CD14-positive monocyte (primary cell): ENCODE data around the gene GPC6. TPM values are rescaled to one million over a fixed set of nuclear protein-coding genes. Genes with fewer than 3 reads are reported as not detected.

Source experiments
- DNase-seq, 3 donors: peaks; one replicate each; pipeline ENCODE4 v3.0.0-alpha.2; 2011 to 2022
- H2AFZ ChIP-seq: 2 replicates; pipeline ENCODE4 v1.6.0; 2012; ENCODE audit warnings: mild to moderate bottlenecking, low read depth, low read length, inconsistent platforms; ENCODE audit not compliant: insufficient read depth, poor library complexity, severe bottlenecking
- H3K27ac ChIP-seq, 2 donors: 1 replicate in 1 of 2; 2 replicates in 1 of 2; pipeline ENCODE4 v1.5.1; 2012 to 2013; ENCODE audit warnings: low read length in 2 of 2, control low read depth in 1 of 2, inconsistent platforms in 1 of 2, low read depth in 1 of 2, mild to moderate bottlenecking in 1 of 2
- H3K27me3 ChIP-seq, 2 donors: one replicate each; pipeline versions ENCODE4 v1.6.0 to v1.6.1; 2011 to 2013; ENCODE audit warnings: low read length in 2 of 2; ENCODE audit not compliant: control insufficient read depth in 2 of 2, insufficient read depth in 2 of 2
- H3K36me3 ChIP-seq, 2 donors: replicated peaks in 1 of 2; 1 replicate in 1 of 2; 2 replicates in 1 of 2; pipeline versions ENCODE4 v1.5.1 to v1.6.1; 2012 to 2013; ENCODE audit warnings: low read length in 2 of 2, control low read depth in 1 of 2, inconsistent platforms in 1 of 2, mild to moderate bottlenecking in 1 of 2; ENCODE audit not compliant: insufficient read depth in 2 of 2, control insufficient read depth in 1 of 2
- H3K4me1 ChIP-seq, 2 donors: 1 replicate in 1 of 2; 2 replicates in 1 of 2; pipeline versions ENCODE4 v1.5.1 to v1.6.1; 2012 to 2013; ENCODE audit warnings: low read length in 2 of 2, control low read depth in 1 of 2, inconsistent platforms in 1 of 2, mild to moderate bottlenecking in 1 of 2, moderate library complexity in 1 of 2; ENCODE audit not compliant: insufficient read depth in 2 of 2, control insufficient read depth in 1 of 2
- H3K4me2 ChIP-seq: replicated peaks from 2 replicates; pipeline ENCODE3; 2012; ENCODE audit warnings: low read length, moderate library complexity, mild to moderate bottlenecking; ENCODE audit not compliant: poor library complexity, severe bottlenecking; ENCODE audit errors: extremely low read depth
- H3K4me3 ChIP-seq, 3 experiments: fragments of 200-600 bp in 1 of 3; sonication (generic) in 1 of 3; replicated peaks in 1 of 3; 1 replicate in 2 of 3; 2 replicates in 1 of 3; pipeline ENCODE4 v1.5.1; 2011 to 2013; ENCODE audit warnings: low read length in 3 of 3, mild to moderate bottlenecking in 3 of 3, control low read depth in 2 of 3, low read depth in 2 of 3, inconsistent platforms in 1 of 3, moderate library complexity in 1 of 3
- H3K79me2 ChIP-seq: 2 replicates; pipeline ENCODE4 v1.6.0; 2012; ENCODE audit warnings: mild to moderate bottlenecking, control low read depth, inconsistent platforms, low read length, moderate library complexity; ENCODE audit not compliant: insufficient read depth
- H3K9ac ChIP-seq: 2 replicates; pipeline ENCODE4 v1.6.0; 2017; ENCODE audit warnings: low read length, mild to moderate bottlenecking; ENCODE audit not compliant: insufficient read depth, poor library complexity, severe bottlenecking
- H3K9me3 ChIP-seq, 2 donors: replicated peaks in 1 of 2; 1 replicate in 1 of 2; 2 replicates in 1 of 2; pipeline versions ENCODE4 v1.5.1 to v1.6.1; 2012 to 2013; ENCODE audit warnings: low read length in 2 of 2, control low read depth in 1 of 2; ENCODE audit not compliant: control insufficient read depth in 1 of 2, insufficient read depth in 1 of 2
- H4K20me1 ChIP-seq: 2 replicates; pipeline ENCODE4 v1.6.0; 2012; ENCODE audit warnings: mild to moderate bottlenecking, low read length, control low read depth, moderate library complexity; ENCODE audit not compliant: insufficient read depth
- H3K27ac Mint-ChIP-seq, 7 donors: one replicate each; pipeline ENCODE4 v1.8.0; 2020; ENCODE audit warnings: mild to moderate bottlenecking in 7 of 7, mixed read lengths in 7 of 7, moderate library complexity in 6 of 7, inconsistent platforms in 2 of 7
- H3K27me3 Mint-ChIP-seq, 3 donors: one replicate each; pipeline ENCODE4 v1.8.0; 2021 to 2022; ENCODE audit warnings: low read depth in 3 of 3, mild to moderate bottlenecking in 3 of 3, mixed read lengths in 3 of 3, moderate library complexity in 3 of 3, inconsistent platforms in 1 of 3
- H3K36me3 Mint-ChIP-seq, 2 donors: one replicate each; pipeline ENCODE4 v1.8.0; 2020; ENCODE audit warnings: mixed read lengths in 2 of 2, inconsistent platforms in 1 of 2, mild to moderate bottlenecking in 1 of 2
- H3K4me1 Mint-ChIP-seq: one replicate; pipeline ENCODE4 v1.8.0; 2020; ENCODE audit warnings: mild to moderate bottlenecking, mixed read lengths
- H3K4me3 Mint-ChIP-seq, 2 donors: one replicate each; pipeline ENCODE4 v1.8.0; 2020; ENCODE audit warnings: mild to moderate bottlenecking in 2 of 2, mixed read lengths in 2 of 2, moderate library complexity in 1 of 2
- H3K9me3 Mint-ChIP-seq, 7 donors: one replicate each; pipeline ENCODE4 v1.8.0; 2020 to 2022; ENCODE audit warnings: mixed read lengths in 7 of 7, mild to moderate bottlenecking in 6 of 7, moderate library complexity in 6 of 7, inconsistent platforms in 2 of 7
- WGBS: methylation state at CpG from one replicate; pipeline ENCODE4 v1.1.5; 2013; ENCODE audit warnings: missing lambda C conversion rate; ENCODE audit not compliant: insufficient coverage; 5-methylcytosine and 5-hydroxymethylcytosine counted together
- intact Hi-C, 2 donors: fragments of 100-400 bp; cut with micrococcal nuclease; formaldehyde crosslinking; loops; one replicate each; pipeline versions ENCODE4 v1.15.0 to v1.15.1; 2023
- polyA plus RNA-seq, 3 donors: library from polyadenylated mRNA; depleted of rRNA in 1 of 3; unstranded in 2 of 3; stranded (reverse) in 1 of 3; fragments of 300-500 nt in 2 of 3; fragments of >200 nt in 1 of 3; fragmentation: Illumina TruSeq in 2 of 3; gene quantifications; 1 replicate in 2 of 3; 2 replicates in 1 of 3; pipeline ENCODE4 v1.2.3, GENCODE V29; 2012 to 2021
- TF ChIP-seq, protein P1 (sequence below): fragments of 200-600 bp; IDR thresholded peaks from one replicate; pipeline ENCODE4 v1.8.0; 2022; ENCODE audit warnings: antibody characterized with exemption, mild to moderate bottlenecking

GPC6 gene
- polyA plus RNA-seq, 3 donors: not detected

DNA sequence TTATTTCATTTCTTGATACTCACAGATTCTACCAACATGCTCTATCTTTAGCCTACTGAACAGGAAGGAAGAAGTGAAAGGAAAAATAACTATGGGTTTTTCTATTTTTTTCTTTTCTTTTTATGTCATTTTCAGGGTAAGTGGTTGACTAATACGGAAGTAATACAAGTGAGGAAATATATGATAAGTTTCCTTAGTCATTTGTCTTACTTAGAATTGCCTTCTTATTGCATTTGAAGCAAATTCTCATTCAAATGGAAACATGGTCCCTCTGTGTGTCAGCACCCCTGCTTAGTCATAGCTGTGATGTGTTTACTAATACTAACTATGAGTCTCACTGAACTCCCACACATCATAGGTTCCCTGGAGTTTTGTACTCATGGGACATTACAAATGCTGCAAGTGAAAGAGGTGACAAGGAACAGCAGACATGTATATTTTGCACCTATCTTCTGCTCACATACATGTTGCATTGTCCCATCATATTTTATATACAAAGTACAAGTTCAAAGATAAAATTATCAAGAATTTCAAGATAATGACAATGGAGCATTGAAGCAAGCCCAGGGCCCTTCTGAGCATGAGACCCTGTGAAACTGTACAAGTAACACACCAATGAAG lies 1192.8 kb downstream of the GPC6 start:
- H3K36me3 Mint-ChIP-seq: no peaks in the 10 kb centered on the region
- H3K4me3 Mint-ChIP-seq: no peak overlapping the region
- H3K9ac ChIP-seq: no peak overlapping the region
- no peaks in the 10 kb centered on the region for H3K79me2 ChIP-seq
- no peak overlapping the region for H3K4me2 ChIP-seq
- H3K9me3 Mint-ChIP-seq: peaks cover 7 to 36% (median 21%) of the 10 kb centered on the region in 7 donors
- TF ChIP-seq, protein P1, sequence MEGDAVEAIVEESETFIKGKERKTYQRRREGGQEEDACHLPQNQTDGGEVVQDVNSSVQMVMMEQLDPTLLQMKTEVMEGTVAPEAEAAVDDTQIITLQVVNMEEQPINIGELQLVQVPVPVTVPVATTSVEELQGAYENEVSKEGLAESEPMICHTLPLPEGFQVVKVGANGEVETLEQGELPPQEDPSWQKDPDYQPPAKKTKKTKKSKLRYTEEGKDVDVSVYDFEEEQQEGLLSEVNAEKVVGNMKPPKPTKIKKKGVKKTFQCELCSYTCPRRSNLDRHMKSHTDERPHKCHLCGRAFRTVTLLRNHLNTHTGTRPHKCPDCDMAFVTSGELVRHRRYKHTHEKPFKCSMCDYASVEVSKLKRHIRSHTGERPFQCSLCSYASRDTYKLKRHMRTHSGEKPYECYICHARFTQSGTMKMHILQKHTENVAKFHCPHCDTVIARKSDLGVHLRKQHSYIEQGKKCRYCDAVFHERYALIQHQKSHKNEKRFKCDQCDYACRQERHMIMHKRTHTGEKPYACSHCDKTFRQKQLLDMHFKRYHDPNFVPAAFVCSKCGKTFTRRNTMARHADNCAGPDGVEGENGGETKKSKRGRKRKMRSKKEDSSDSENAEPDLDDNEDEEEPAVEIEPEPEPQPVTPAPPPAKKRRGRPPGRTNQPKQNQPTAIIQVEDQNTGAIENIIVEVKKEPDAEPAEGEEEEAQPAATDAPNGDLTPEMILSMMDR: no peak
- H3K36me3 ChIP-seq: no peaks in the 10 kb centered on the region
- peaks cover 9 to 17% of the 10 kb centered on the region in 2 donors for H3K27me3 ChIP-seq
- intact Hi-C loops: no loop called here
- H3K4me1 ChIP-seq: peaks cover 9 to 17% of the 10 kb centered on the region in 2 donors
- peak; percentile 35 to 72 (median 42) for DNase-seq
- H3K4me1 Mint-ChIP-seq: peaks cover 16% of the 10 kb centered on the region
- no peak overlapping the region for H2AFZ ChIP-seq
- H4K20me1 ChIP-seq: no peaks in the 10 kb centered on the region
- WGBS: no CpG with 5 or more reads among the region's 1 CpG
- peak overlapping the region in 1 of 3 experiments; percentile 9 for H3K4me3 ChIP-seq
- peaks cover 6 to 16% of the 10 kb centered on the region in 2 donors for H3K9me3 ChIP-seq
- peaks cover 11 to 20% (median 18%) of the 10 kb centered on the region in 3 donors for H3K27me3 Mint-ChIP-seq
- peak overlapping the region in 1 of 7 donors; percentile 19 for H3K27ac Mint-ChIP-seq
- no peak overlapping the region for H3K27ac ChIP-seq

DNA sequence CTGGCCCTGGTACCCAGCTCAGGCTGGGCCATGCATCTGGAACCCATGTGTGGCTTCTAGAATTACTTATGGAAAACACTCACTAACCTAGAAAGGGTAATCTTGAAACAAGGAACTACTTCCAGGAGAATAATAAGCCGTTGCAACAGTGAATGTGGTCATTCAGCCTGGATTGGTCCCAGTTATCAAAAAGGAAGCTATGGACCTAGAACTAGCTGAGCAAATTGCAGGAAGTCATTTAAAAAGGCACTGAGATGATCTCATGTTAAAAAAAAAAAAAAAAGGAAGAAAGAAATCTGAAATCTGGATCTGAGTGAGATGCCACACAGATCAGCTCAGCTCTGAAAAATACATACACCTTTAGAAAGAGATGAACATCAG lies 1193.3 kb downstream of the GPC6 start:
- 0% methylated on average over 1 of the region's 1 CpG for WGBS
- Mint-ChIP-seq H3K4me3 (peak overlapping the region in 1 of 2 donors; percentile 47), H3K4me1 (peaks cover 16% of the 10 kb centered on the region), H3K27ac (peak overlapping the region in 2 of 7 donors; percentile 6 to 19), H3K36me3 (no peaks in the 10 kb centered on the region), H3K27me3 (peaks cover 13 to 20% (median 17%) of the 10 kb centered on the region in 3 donors), H3K9me3 (peaks cover 7 to 36% (median 21%) of the 10 kb centered on the region in 7 donors)
- H3K4me3 ChIP-seq: no peak overlapping the region
- no peaks in the 10 kb centered on the region for H3K36me3 ChIP-seq
- peaks cover 9 to 17% of the 10 kb centered on the region in 2 donors for H3K4me1 ChIP-seq
- intact Hi-C loops: no loop called here
- peaks cover 6 to 16% of the 10 kb centered on the region in 2 donors for H3K9me3 ChIP-seq
- peaks cover 9 to 13% of the 10 kb centered on the region in 2 donors for H3K27me3 ChIP-seq
- no peak overlapping the region for H3K27ac ChIP-seq
- H4K20me1 ChIP-seq: no peaks in the 10 kb centered on the region
- no peak overlapping the region for H3K9ac ChIP-seq
- H3K79me2 ChIP-seq: no peaks in the 10 kb centered on the region
- TF ChIP-seq, protein P1: no peak
- H2AFZ ChIP-seq: no peak overlapping the region
- no peak overlapping the region for H3K4me2 ChIP-seq
- DNase-seq: peak in 2 of 3 donors; percentile 18 to 29
